SK-N-SH (cell line): Measurements from ENCODE around the gene FAM228B. TPM values are rescaled to one million over a fixed set of nuclear protein-coding genes. Genes with fewer than 3 reads are reported as not detected.

Experiments used
- CTCF ChIA-PET: fragments of 300-600, 350-600 bp; formaldehyde crosslinking; extraction: SDS; loops from one replicate; lab custom pipeline; 2021; lab: Yijun Ruan, JAX
- POLR2A ChIA-PET: fragments of 350-600 bp; sonication (Branson Sonifier 250); formaldehyde crosslinking; extraction: SDS; loops from one replicate; lab custom pipeline; 2020; ENCODE audit warnings: antibody characterized with exemption, inconsistent platforms; lab: Yijun Ruan, JAX
- DNase-seq: peaks from one replicate; pipeline ENCODE4 v3.0.0; 2012
- H2AFZ ChIP-seq: fragments of 200-600 bp; sonication (generic); 2 replicates; pipeline ENCODE4 v1.8.1; 2016; ENCODE audit warnings: antibody characterized with exemption, mild to moderate bottlenecking, low read depth
- H3F3A ChIP-seq: fragments of 200-600 bp; sonication (generic); replicated peaks from 2 replicates; pipeline ENCODE3; 2016; ENCODE audit warnings: antibody characterized with exemption, mild to moderate bottlenecking; ENCODE audit not compliant: insufficient read depth
- H3K27ac ChIP-seq, 2 experiments: fragments of 200-500 bp in 1 of 2; fragments of 200-600 bp in 1 of 2; sonication (Bioruptor generic) in 1 of 2; sonication (generic), shearing (Covaris generic) in 1 of 2; 2 replicates each; pipeline versions ENCODE4 v1.5.1 to v1.6.1; 2014 to 2016; ENCODE audit warnings: low read depth in 2 of 2, inconsistent platforms in 1 of 2, low read length in 1 of 2, mild to moderate bottlenecking in 1 of 2, mixed read lengths in 1 of 2
- H3K27me3 ChIP-seq: fragments of 200-600 bp; sonication (generic), shearing (Covaris generic); 2 replicates; pipeline ENCODE4 v1.6.1; 2016; ENCODE audit warnings: mixed run types; ENCODE audit not compliant: insufficient read depth
- H3K36me3 ChIP-seq, 2 experiments: fragments of 200-500 bp in 1 of 2; fragments of 200-600 bp in 1 of 2; sonication (Bioruptor generic) in 1 of 2; sonication (generic) in 1 of 2; replicated peaks in 1 of 2; 2 replicates each; pipeline versions ENCODE3 to v1.5.1; 2014 to 2016; ENCODE audit warnings: low read length in 1 of 2, mild to moderate bottlenecking in 1 of 2; ENCODE audit not compliant: insufficient read depth in 2 of 2, control insufficient read depth in 1 of 2
- H3K4me1 ChIP-seq, 2 experiments: fragments of 200-500 bp in 1 of 2; fragments of 200-600 bp in 1 of 2; sonication (Bioruptor generic) in 1 of 2; sonication (generic), shearing (Covaris generic) in 1 of 2; 2 replicates each; pipeline versions ENCODE4 v1.5.1 to v1.6.1; 2014 to 2016; ENCODE audit warnings: low read depth in 1 of 2, low read length in 1 of 2, mixed run types in 1 of 2; ENCODE audit not compliant: insufficient read depth in 2 of 2, control insufficient read depth in 1 of 2
- H3K4me2 ChIP-seq: fragments of 200-600 bp; sonication (generic), shearing (Covaris generic); 2 replicates; pipeline ENCODE4 v1.6.1; 2017; ENCODE audit warnings: mixed run types
- H3K4me3 ChIP-seq, 2 experiments: fragments of 200-500 bp in 1 of 2; fragments of 200-600 bp in 1 of 2; sonication (Bioruptor generic) in 1 of 2; sonication (generic), shearing (Covaris generic) in 1 of 2; 2 replicates each; pipeline versions ENCODE4 v1.5.1 to v1.8.1; 2014 to 2016; ENCODE audit warnings: low read depth in 2 of 2, inconsistent platforms in 1 of 2, low read length in 1 of 2, mild to moderate bottlenecking in 1 of 2, mixed read lengths in 1 of 2, moderate library complexity in 1 of 2
- H3K79me2 ChIP-seq: fragments of 200-600 bp; sonication (generic); 2 replicates; pipeline ENCODE4 v1.8.1; 2017; ENCODE audit warnings: mild to moderate bottlenecking; ENCODE audit not compliant: insufficient read depth
- H3K9ac ChIP-seq: fragments of 200-600 bp; sonication (generic); 2 replicates; pipeline ENCODE4 v1.6.1; 2017; ENCODE audit warnings: mixed run types
- H3K9me2 ChIP-seq: fragments of 200-600 bp; sonication (generic); 2 replicates; pipeline ENCODE4 v1.6.1; 2017; ENCODE audit warnings: mixed run types
- H3K9me3 ChIP-seq: fragments of 200-600 bp; sonication (generic); 2 replicates; pipeline ENCODE4 v1.6.1; 2017; ENCODE audit warnings: mixed run types, mild to moderate bottlenecking, moderate library complexity
- H4K20me1 ChIP-seq: fragments of 200-600 bp; sonication (generic); 2 replicates; pipeline ENCODE4 v1.6.1; 2017; ENCODE audit warnings: mild to moderate bottlenecking, mixed run types; ENCODE audit not compliant: insufficient read depth
- CHD2 ChIP-seq: fragments of 150-350 bp; IDR thresholded peaks from 2 replicates; pipeline ENCODE4 v1.6.1; 2018; ENCODE audit warnings: low read length; ENCODE audit not compliant: partially characterized antibody
- CTCF ChIP-seq: fragments of 200-600 bp; sonication (generic); IDR thresholded peaks from 2 replicates; pipeline ENCODE4 v1.6.1; 2017; ENCODE audit warnings: antibody characterized with exemption, mild to moderate bottlenecking, moderate library complexity
- ELF1 ChIP-seq: IDR thresholded peaks from 2 replicates; pipeline ENCODE4 v1.4.0; 2012
- FOXM1 ChIP-seq: IDR thresholded peaks from 2 replicates; pipeline ENCODE4 v1.4.0; 2012; ENCODE audit warnings: low read depth, mild to moderate bottlenecking
- GATA2 ChIP-seq: sonication (generic); formaldehyde crosslinking; IDR thresholded peaks from 2 replicates; pipeline ENCODE4 v1.5.0; 2020; ENCODE audit warnings: mild to moderate bottlenecking, missing genetic modification reagents
- MEF2A ChIP-seq: IDR thresholded peaks from 2 replicates; pipeline ENCODE4 v1.4.0; 2012; ENCODE audit warnings: low read depth, borderline replicate concordance
- NFIC ChIP-seq: IDR thresholded peaks from 2 replicates; pipeline ENCODE4 v1.4.0; 2012; ENCODE audit warnings: borderline replicate concordance
- NRF1 ChIP-seq: IDR thresholded peaks from 2 replicates; pipeline ENCODE4 v1.6.1; 2012; ENCODE audit warnings: low read depth, mild to moderate bottlenecking, low read length
- PBX3 ChIP-seq: IDR thresholded peaks from 2 replicates; pipeline ENCODE4; 2012
- RCOR1 ChIP-seq: fragments of 150-350 bp; IDR thresholded peaks from 2 replicates; pipeline ENCODE4 v1.6.1; 2017; ENCODE audit warnings: antibody characterized with exemption, low read length
- RFX5 ChIP-seq: IDR thresholded peaks from 2 replicates; pipeline ENCODE4 v1.6.1; 2012; ENCODE audit warnings: mild to moderate bottlenecking, improper control_type of control experiment, low read length
- YY1 ChIP-seq: IDR thresholded peaks from 2 replicates; pipeline ENCODE4 v1.4.0; 2012; ENCODE audit warnings: low read depth, mild to moderate bottlenecking
- WGBS: methylation state at CpG from one replicate; pipeline ENCODE4 v1.1.6; 2017; ENCODE audit warnings: low lambda C conversion rate; 5-methylcytosine and 5-hydroxymethylcytosine counted together
- polyA plus RNA-seq, 3 experiments: library from polyadenylated mRNA; depleted of rRNA; stranded (reverse); fragments of >200 nt; gene quantifications; 2 replicates each; pipeline ENCODE4 v1.2.3, GENCODE V29; 2012
- TF ChIP-seq, protein P1 (sequence below): IDR thresholded peaks from 2 replicates; pipeline ENCODE4 v1.6.1; 2012; ENCODE audit warnings: mild to moderate bottlenecking, low read depth, low read length, moderate library complexity
- TF ChIP-seq, protein P2 (sequence below): IDR thresholded peaks from 2 replicates; pipeline ENCODE4 v1.4.0; 2012; ENCODE audit warnings: low read depth, borderline replicate concordance

FAM228B gene
- polyA plus RNA-seq, 1 of the 3 experiments (the other 2 are of a cell fraction) = 5.3 TPM

- peaks cover 0 to 21% of the 10 kb centered on the region in 2 experiments; a peak in 2 of 4 replicates for H3K4me1 ChIP-seq
- POLR2A ChIA-PET = no interaction called here
- 92% methylated on average over 1 of the region's 1 CpG for whole genome bisulfite sequencing
- peaks cover 12 to 19% of the 10 kb centered on the region in 2 experiments for H3K36me3 ChIP-seq
- CTCF ChIA-PET = no interaction called here
- H3F3A ChIP-seq = peaks cover 29% of the 10 kb centered on the region
- no peak overlapping the region for H3K27ac ChIP-seq
- H3K4me3 ChIP-seq = no peak overlapping the region
- TF ChIP-seq, protein P1, sequence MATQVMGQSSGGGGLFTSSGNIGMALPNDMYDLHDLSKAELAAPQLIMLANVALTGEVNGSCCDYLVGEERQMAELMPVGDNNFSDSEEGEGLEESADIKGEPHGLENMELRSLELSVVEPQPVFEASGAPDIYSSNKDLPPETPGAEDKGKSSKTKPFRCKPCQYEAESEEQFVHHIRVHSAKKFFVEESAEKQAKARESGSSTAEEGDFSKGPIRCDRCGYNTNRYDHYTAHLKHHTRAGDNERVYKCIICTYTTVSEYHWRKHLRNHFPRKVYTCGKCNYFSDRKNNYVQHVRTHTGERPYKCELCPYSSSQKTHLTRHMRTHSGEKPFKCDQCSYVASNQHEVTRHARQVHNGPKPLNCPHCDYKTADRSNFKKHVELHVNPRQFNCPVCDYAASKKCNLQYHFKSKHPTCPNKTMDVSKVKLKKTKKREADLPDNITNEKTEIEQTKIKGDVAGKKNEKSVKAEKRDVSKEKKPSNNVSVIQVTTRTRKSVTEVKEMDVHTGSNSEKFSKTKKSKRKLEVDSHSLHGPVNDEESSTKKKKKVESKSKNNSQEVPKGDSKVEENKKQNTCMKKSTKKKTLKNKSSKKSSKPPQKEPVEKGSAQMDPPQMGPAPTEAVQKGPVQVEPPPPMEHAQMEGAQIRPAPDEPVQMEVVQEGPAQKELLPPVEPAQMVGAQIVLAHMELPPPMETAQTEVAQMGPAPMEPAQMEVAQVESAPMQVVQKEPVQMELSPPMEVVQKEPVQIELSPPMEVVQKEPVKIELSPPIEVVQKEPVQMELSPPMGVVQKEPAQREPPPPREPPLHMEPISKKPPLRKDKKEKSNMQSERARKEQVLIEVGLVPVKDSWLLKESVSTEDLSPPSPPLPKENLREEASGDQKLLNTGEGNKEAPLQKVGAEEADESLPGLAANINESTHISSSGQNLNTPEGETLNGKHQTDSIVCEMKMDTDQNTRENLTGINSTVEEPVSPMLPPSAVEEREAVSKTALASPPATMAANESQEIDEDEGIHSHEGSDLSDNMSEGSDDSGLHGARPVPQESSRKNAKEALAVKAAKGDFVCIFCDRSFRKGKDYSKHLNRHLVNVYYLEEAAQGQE = no peak
- TF ChIP-seq CTCF (no peak), ELF1 (no peak), GATA2 (CRISPR knock-in tag) (no peak), FOXM1 (no peak), RCOR1 (no peak), RFX5 (no peak), PBX3 (no peak), YY1 (no peak), MEF2A (no peak), NRF1 (no peak), CHD2 (no peak), NFIC (no peak)
- TF ChIP-seq, protein P2, sequence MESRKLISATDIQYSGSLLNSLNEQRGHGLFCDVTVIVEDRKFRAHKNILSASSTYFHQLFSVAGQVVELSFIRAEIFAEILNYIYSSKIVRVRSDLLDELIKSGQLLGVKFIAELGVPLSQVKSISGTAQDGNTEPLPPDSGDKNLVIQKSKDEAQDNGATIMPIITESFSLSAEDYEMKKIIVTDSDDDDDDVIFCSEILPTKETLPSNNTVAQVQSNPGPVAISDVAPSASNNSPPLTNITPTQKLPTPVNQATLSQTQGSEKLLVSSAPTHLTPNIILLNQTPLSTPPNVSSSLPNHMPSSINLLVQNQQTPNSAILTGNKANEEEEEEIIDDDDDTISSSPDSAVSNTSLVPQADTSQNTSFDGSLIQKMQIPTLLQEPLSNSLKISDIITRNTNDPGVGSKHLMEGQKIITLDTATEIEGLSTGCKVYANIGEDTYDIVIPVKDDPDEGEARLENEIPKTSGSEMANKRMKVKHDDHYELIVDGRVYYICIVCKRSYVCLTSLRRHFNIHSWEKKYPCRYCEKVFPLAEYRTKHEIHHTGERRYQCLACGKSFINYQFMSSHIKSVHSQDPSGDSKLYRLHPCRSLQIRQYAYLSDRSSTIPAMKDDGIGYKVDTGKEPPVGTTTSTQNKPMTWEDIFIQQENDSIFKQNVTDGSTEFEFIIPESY = no peak
- H3K9ac ChIP-seq = no peak overlapping the region
- H3K9me2 ChIP-seq = no peaks in the 10 kb centered on the region
- H2AFZ ChIP-seq = no peak overlapping the region
- no peaks in the 10 kb centered on the region for H4K20me1 ChIP-seq
- H3K9me3 ChIP-seq = no peaks in the 10 kb centered on the region
- peaks cover 13% of the 10 kb centered on the region; the same call in 1 of the 2 replicates for H3K79me2 ChIP-seq
- no peak overlapping the region for H3K4me2 ChIP-seq
- no peak for DNase-seq
- no peaks in the 10 kb centered on the region for H3K27me3 ChIP-seq
Measured at GRCh38 chr2:24086241-24086640, 37.0 kb upstream of the FAM228B start.
